GM18517 (cell line): ENCODE measurements around the gene UBN2.
A peak's percentile ranks its signal among the peaks of the same experiment; 100 is the strongest.

Experiments used
- ATAC-seq: cut with Tn5 transposase; IDR thresholded peaks from one replicate; pipeline ENCODE4 v1.9.1; 2021; ENCODE audit warnings: mild to moderate bottlenecking, moderate library complexity; ENCODE audit not compliant: unreplicated experiment

The UBN2 gene

GRCh38 chr7:139231513-139232376 lies 708 bp downstream of the UBN2 start:
- ATAC-seq: peak; percentile 35

DNA sequence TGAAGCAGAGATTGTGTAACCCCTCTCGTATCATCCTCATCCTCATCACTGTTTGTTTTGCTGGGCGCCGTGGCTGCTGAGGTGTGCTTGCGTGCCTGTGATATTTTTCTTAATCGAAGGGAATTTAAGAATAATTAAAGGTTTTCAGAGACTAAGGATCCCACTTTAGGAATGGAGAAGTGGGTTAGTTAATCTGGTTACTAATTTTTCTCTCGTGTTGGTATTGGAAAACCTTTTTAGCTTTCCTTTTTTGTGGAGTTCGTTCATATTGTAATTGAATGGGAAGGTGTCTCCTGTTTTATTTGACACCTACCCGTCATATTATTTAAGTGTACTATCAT lies 1.3 kb downstream of the UBN2 start:
- ATAC-seq: no peak

DNA sequence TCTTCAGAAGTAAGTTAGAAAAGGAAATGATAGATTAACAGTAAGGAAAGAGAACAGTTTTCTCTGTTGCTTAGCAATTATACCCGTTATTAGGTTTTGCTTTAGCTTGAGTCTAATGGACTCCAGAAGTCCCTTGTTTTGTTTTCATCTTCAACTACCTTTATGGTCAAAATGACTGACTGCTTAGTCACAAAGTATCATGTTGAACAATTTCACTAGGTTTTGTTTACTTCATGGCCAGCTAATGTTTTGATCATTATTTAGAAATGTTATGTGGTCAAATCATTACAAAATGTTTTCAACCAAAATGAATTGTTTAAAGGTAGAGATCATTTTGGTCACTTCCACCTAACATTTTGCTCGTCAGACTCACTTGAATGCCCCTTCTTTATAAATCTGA lies 1.9 kb downstream of the UBN2 start:
- no peak for ATAC-seq

DNA sequence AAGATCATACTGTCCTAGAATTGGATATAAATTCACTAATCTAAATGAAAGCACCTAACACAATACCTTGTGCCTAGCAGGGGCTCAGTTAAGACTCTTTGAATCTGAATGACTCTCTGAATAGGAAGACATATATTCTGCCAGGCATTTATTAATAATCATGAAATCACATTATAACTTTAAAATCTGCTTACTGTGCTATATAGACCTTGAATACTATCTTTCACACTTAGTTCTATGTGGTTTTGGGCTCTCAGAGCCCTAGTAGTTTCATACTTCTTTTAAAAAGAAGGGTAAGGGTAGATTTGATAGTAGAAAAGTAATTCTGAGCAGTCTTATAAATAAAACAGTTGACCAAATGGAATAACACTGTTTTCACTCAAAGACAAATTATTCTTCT lies 10.2 kb downstream of the UBN2 start:
- ATAC-seq: no peak

- ATAC-seq: no peak
Observed at GRCh38 chr7:139242741-139243281, 11.8 kb downstream of the UBN2 start.

DNA sequence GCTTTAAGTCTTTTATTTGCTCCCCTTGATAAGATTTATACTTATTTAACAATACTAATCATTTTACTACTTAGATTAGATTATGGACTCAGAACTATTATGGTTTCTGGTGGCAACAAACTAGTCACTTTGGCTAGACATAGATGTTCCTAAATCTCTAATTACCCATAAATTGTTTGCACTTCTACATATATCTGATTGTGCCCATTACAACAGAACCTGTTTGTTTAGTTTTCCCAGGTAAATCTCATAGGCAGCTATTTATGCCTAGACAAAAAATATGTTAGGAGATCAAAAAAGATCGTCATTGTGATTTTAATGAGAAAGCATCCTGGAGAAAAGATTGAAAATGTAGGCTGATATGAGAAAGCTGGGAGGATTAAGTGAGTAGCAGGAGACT lies 14.4 kb downstream of the UBN2 start:
- no peak for ATAC-seq

DNA sequence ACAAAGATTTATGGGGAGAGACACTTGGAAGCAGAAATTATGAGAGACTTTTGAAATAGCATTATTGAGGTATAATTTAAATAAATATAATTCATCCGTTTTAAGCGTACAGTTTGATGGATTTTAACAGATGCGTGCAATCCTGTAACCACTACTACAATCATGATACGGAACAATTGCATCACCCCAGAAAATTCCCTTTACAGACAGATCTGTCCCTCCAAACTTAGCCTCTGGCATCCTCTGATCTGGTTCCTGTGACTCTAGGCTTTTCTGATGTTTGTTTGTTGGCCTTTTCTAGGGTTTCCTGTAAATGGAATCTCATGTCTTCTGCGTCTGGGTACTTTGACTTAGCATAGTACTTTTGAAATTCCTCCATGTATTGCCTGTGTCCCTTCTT lies 15.5 kb downstream of the UBN2 start:
- no peak for ATAC-seq

GRCh38 chr7:139246905-139247304 lies 15.9 kb downstream of the UBN2 start:
- no peak for ATAC-seq

GRCh38 chr7:139249179-139249810 lies 18.3 kb downstream of the UBN2 start:
- ATAC-seq: no peak

DNA sequence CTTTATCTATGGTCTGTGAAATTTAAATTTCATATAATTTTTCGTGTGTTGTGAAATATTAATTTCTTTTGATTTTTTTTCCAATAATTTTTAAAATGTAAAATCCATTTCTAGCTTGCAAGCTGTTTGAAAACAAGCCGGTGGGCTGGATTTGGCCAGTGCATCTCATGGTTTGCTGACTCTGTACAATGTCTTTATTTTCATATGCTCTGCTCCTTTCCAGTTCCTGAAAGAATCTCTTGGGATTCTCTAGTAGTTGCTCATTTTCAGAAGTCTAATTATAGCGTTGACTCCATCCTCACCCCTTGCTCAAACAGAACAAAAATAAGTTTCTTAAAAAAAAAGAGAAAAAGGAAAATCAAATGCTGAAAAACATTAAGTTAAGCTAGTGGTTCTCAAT lies 21.4 kb downstream of the UBN2 start:
- ATAC-seq: no peak

DNA sequence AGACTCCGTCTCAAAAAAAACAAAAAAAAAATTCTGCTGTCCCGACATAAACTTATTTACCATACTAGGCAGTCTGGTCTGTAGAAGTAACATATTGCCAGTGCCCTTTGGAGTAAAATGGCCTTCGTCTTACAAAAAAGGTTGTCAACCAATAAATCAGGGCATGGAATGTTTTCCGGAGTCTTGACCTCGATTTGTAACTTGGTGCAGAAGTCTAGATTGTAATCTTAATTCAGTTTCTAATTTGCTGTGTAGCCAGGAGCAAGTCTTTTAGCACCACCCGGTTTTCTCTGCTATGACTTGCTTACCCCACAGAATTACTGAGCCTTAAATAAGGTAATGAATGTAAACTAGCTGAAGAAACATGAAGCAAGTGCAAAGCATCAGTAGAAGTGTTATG lies 23.2 kb downstream of the UBN2 start:
- no peak for ATAC-seq

- no peak for ATAC-seq
Observed at GRCh38 chr7:139254728-139255127, 23.7 kb downstream of the UBN2 start.

DNA sequence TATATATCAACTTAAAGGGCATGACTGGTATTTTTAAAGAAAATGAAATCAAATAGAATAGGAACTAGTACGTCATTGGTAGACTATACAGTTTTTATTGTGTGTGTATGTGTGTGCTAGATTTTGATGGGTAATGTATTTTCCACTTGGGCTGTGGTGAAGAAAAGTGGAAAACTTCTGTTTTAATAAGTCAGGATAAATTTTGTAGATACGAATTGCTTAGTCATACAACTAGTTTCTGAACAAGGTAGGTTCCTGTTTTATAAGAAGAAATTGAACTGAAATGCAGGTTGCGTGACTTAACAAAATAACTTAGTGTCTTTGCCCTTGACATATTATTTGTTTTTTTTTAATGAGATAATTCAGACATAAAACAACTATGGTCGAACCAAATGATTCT lies 24.3 kb downstream of the UBN2 start:
- no peak for ATAC-seq

GRCh38 chr7:139259142-139259541 lies 28.1 kb downstream of the UBN2 start:
- no peak for ATAC-seq

DNA sequence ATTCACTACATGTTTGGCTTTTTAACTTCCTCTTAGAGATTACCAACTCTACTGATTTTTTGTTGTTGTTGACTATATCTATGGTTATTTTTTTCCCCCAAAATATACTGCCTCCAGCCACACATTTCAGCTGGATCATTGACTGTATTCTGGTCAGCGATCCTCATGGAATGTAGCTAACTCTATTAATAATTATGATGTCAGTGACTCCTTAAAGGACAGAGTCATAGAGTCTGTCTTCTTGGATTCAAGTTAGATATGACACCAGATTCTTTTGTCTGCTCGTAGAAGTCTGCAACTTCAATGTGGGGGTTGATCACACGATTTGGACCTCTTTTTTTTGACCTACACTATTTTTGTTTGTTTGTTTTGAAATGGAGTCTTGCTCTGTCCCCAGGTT lies 33.2 kb downstream of the UBN2 start:
- ATAC-seq: no peak

DNA sequence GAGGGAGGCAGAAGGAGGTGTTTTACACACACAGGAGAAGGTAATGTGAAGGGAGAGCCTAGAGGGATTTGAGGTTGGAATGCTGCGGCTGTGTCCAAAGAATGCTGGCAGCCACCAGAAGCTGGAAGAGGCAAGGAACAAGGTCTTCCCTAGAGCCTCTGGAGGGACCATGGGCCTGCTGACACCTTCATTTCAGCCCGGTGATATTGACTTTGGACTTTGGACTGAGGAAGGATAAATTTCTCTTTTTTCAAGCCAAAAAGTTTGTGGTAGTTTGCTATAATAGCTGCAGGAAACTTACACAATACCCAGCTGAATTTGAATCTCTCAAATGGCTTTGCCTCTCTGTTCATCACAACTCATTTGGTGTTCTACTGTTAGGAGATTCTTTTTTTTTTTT lies 34.6 kb downstream of the UBN2 start:
- ATAC-seq: no peak

DNA sequence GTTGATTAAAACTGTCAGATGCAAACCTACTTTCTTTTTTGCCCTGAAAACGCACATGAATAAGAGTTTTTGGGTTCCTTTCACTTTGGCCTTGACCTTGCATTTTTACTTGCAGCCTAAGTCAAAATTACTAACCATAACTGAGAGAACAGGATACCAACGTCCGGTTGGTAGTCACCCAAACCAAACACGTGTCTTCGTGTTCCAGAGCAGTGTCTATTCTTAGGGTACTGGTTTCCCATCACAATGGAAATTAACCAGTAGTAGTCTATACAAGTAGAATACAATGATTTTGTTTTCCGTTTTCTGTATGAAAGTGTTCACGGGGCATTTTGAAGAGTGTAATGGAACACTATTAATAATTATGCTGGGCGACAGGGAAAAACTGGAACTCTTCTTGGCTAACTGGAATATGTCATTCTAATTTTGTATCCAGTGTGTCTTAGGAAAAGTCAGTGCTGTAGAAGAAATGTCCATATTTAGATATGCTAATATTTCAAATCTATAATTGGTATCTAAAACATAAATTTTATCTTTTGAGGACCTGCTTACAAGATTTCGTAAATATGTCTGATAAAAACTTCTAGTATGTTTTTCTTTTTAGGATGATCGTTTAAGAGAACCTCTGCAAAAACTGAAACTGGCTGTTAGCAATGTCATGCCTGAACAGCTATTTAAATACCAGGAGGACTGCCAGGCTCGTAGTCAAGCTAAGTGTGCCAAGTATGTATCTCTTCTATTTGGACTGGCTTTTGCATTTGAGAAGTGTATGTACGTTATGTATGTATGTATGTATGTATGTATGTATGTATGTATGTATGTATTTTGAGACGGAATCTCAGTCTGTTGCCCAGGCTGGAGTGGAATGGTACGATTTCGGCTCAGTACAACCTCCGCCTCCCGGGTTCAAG lies 40.9 kb downstream of the UBN2 start:
- no peak for ATAC-seq

DNA sequence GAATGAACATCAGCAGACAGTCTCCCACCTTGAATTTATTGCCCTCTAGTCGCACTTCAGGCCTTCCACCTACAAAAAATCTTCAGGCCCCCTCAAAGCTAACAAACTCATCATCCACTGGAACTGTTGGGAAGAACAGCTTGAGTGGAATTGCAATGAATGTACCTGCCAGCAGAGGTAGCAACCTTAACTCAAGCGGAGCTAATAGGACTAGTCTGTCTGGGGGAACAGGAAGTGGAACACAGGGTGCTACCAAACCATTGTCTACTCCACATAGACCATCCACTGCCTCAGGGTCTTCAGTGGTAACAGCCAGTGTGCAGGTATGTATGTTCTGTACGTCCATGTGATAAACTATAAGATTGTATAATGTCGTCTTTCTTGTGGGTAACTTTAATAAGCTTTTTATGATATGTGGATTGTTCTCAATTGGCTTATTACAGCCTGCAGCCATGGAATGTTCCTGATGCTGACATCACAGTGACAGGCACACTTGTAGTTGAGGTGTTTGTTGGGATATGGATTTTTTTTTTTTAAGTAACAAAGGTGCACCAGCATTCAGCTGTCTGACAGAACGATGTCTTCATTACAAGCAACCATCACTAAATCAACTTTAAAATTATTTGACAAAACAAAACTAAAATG lies 53.3 kb downstream of the UBN2 start:
- no peak for ATAC-seq

DNA sequence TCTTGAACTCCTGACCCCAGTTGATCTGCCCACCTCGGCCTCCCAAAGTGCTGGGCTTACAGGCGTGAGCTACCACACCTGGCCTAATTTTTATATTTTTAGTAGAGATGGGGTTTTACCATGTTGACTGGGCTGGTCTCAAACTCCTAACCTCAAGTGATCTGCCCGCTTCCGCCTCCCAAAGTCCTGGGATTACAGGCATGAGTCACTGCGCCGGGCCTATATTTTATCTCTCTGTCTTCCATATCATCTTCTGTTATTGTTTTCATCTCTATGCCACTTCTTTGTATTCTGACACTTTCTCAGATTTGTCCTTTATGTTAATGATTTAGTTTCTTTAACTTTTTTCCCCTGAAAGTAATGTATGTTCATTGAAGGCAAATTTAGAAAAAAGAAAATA lies 55.1 kb downstream of the UBN2 start:
- no peak for ATAC-seq

- no peak for ATAC-seq
Observed at GRCh38 chr7:139292821-139293220, 61.8 kb downstream of the UBN2 start.

- no peak for ATAC-seq
Observed at GRCh38 chr7:139293534-139293933, 62.5 kb downstream of the UBN2 start.
